ENCODE results near the gene FBXL7. TPM values are rescaled to one million over a fixed set of nuclear protein-coding genes. Genes with fewer than 3 reads are reported as not detected.

FBXL7 gene
- total and polyA plus RNA-seq, 9 of the 15 experiments (the other 6 are each of a cell fraction or from before 2014, with no cell fraction given): 0.04 to 0.08 TPM; not detected in 7

- no peak for FAIRE-seq
- WGBS (ENCODE audit: insufficient coverage, low coverage, missing lambda C conversion rate): 1% methylated on average over 4 of the region's 4 CpGs
- no TSS peak for BruUV-seq (replicated peaks)
These were observed 331.4 kb downstream of the FBXL7 start for GRCh38 chr5:15831408-15831807.

More at GRCh38 chr5:15831408-15831807, 331.4 kb downstream of the FBXL7 start:
- Histone ChIP-seq H3K4me2 (ENCODE audit: insufficient read depth, low read length) (no peak overlapping the region), H3K4me1 (replicated peaks in 1 of 2; ENCODE audit: control insufficient read depth in 2 of 2, insufficient read depth in 2 of 2, low read length in 2 of 2) (no peaks in the 10 kb centered on the region), H3K79me2 (ENCODE audit: control insufficient read depth, insufficient read depth, low read length) (no peaks in the 10 kb centered on the region), H3K9me3 (replicated peaks; ENCODE audit: control insufficient read depth, insufficient read depth, low read depth, low read length) (no peaks in the 10 kb centered on the region), H3K9ac (ENCODE audit: insufficient read depth in 1 of 2, low read depth in 2 of 2, low read length in 2 of 2) (no peak overlapping the region), H2AFZ (ENCODE audit: low read depth, low read length) (no peak overlapping the region), H3K27ac (ENCODE audit: extremely low read depth, low read depth, low read length) (no peak overlapping the region), H3K9me1 (ENCODE audit: control insufficient read depth, insufficient read depth, low read length) (no peaks in the 10 kb centered on the region), H3K27me3 (ENCODE audit: control insufficient read depth in 2 of 2, insufficient read depth in 2 of 2, low read length in 2 of 2) (no peaks in the 10 kb centered on the region), H4K20me1 (replicated peaks; ENCODE audit: control insufficient read depth, insufficient read depth, low read length) (no peaks in the 10 kb centered on the region), H3K4me3 (no peak overlapping the region), H3K36me3 (ENCODE audit: control insufficient read depth, insufficient read depth, low read length) (no peaks in the 10 kb centered on the region)
- DNase-seq (ENCODE audit: extremely low read depth in 1 of 4, low spot score in 3 of 4) (no peak), ATAC-seq (no peak)
- ChIA-PET CTCF (ENCODE audit: low intra/inter-chr PET ratio) (no interaction called here), POLR2A (no interaction called here)
- in situ Hi-C loops (cut with MboI) (no loop called here), intact Hi-C loops (cut with micrococcal nuclease) (no loop called here)
- TF ChIP-seq XRCC4 (IDR thresholded peaks at IDR 0.05; ENCODE audit: extremely low read depth, insufficient read depth, insufficient read length) (no peak), ZNF512 (tag; IDR thresholded peaks at IDR 0.05) (no peak), RAD51 (IDR thresholded peaks at IDR 0.05; ENCODE audit: borderline replicate concordance, low read depth) (no peak), GATA2 (CRISPR knock-in tag; IDR thresholded peaks at IDR 0.05) (no peak), SNAPC5 (CRISPR knock-in tag; IDR thresholded peaks at IDR 0.05) (no peak), PHF21A (IDR thresholded peaks at IDR 0.05; ENCODE audit: borderline replicate concordance, low read depth) (no peak), HMG20B (CRISPR knock-in tag; IDR thresholded peaks at IDR 0.05) (no peak), MXD1 (CRISPR knock-in tag; IDR thresholded peaks at IDR 0.05; ENCODE audit: borderline replicate concordance, poor library complexity, severe bottlenecking) (no peak), ZNF764 (CRISPR knock-in tag; IDR thresholded peaks at IDR 0.05; ENCODE audit: low read depth) (no peak), RBM14 (IDR thresholded peaks at IDR 0.05; ENCODE audit: borderline replicate concordance, insufficient read depth, low read depth, low read length) (no peak)
- TF ChIP-seq, protein P1, sequence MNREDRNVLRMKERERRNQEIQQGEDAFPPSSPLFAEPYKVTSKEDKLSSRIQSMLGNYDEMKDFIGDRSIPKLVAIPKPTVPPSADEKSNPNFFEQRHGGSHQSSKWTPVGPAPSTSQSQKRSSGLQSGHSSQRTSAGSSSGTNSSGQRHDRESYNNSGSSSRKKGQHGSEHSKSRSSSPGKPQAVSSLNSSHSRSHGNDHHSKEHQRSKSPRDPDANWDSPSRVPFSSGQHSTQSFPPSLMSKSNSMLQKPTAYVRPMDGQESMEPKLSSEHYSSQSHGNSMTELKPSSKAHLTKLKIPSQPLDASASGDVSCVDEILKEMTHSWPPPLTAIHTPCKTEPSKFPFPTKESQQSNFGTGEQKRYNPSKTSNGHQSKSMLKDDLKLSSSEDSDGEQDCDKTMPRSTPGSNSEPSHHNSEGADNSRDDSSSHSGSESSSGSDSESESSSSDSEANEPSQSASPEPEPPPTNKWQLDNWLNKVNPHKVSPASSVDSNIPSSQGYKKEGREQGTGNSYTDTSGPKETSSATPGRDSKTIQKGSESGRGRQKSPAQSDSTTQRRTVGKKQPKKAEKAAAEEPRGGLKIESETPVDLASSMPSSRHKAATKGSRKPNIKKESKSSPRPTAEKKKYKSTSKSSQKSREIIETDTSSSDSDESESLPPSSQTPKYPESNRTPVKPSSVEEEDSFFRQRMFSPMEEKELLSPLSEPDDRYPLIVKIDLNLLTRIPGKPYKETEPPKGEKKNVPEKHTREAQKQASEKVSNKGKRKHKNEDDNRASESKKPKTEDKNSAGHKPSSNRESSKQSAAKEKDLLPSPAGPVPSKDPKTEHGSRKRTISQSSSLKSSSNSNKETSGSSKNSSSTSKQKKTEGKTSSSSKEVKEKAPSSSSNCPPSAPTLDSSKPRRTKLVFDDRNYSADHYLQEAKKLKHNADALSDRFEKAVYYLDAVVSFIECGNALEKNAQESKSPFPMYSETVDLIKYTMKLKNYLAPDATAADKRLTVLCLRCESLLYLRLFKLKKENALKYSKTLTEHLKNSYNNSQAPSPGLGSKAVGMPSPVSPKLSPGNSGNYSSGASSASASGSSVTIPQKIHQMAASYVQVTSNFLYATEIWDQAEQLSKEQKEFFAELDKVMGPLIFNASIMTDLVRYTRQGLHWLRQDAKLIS (CRISPR knock-in tag; IDR thresholded peaks at IDR 0.05): no peak
- TF ChIP-seq, protein P2, sequence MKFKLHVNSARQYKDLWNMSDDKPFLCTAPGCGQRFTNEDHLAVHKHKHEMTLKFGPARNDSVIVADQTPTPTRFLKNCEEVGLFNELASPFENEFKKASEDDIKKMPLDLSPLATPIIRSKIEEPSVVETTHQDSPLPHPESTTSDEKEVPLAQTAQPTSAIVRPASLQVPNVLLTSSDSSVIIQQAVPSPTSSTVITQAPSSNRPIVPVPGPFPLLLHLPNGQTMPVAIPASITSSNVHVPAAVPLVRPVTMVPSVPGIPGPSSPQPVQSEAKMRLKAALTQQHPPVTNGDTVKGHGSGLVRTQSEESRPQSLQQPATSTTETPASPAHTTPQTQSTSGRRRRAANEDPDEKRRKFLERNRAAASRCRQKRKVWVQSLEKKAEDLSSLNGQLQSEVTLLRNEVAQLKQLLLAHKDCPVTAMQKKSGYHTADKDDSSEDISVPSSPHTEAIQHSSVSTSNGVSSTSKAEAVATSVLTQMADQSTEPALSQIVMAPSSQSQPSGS (CRISPR knock-in tag; IDR thresholded peaks at IDR 0.05): no peak
- TF ChIP-seq, protein P3, sequence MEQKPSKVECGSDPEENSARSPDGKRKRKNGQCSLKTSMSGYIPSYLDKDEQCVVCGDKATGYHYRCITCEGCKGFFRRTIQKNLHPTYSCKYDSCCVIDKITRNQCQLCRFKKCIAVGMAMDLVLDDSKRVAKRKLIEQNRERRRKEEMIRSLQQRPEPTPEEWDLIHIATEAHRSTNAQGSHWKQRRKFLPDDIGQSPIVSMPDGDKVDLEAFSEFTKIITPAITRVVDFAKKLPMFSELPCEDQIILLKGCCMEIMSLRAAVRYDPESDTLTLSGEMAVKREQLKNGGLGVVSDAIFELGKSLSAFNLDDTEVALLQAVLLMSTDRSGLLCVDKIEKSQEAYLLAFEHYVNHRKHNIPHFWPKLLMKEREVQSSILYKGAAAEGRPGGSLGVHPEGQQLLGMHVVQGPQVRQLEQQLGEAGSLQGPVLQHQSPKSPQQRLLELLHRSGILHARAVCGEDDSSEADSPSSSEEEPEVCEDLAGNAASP (IDR thresholded peaks at IDR 0.05): no peak

Data from K562 (cell line).